K562 (cell line): Measurements from ENCODE around the gene GALR3. TPM values are rescaled to one million over a fixed set of nuclear protein-coding genes. Genes with fewer than 3 reads are reported as not detected.

ENCODE experiments used
- BRD4 ChIP-seq: fragments of 200-600 bp; sonication (generic); IDR thresholded peaks from 2 replicates; pipeline ENCODE4 v1.6.1; 2017; ENCODE audit warnings: inconsistent platforms
- FOXK1 ChIP-seq: sonication (generic); formaldehyde crosslinking; IDR thresholded peaks from 2 replicates; pipeline ENCODE4 v1.8.0; 2022; ENCODE audit warnings: missing genetic modification reagents, mild to moderate bottlenecking, borderline replicate concordance
- GTF2A2 ChIP-seq: IDR thresholded peaks from 2 replicates; pipeline ENCODE4 v1.6.1; 2016; ENCODE audit warnings: mild to moderate bottlenecking, missing genetic modification characterization, missing compliant biosample characterization
- HIVEP1 ChIP-seq: fragments of 250-450 bp; sonication (Bioruptor Pico); IDR thresholded peaks from 2 replicates; pipeline ENCODE4 v1.4.0; 2020; ENCODE audit warnings: mild to moderate bottlenecking
- PCBP1 ChIP-seq: fragments of 200-400 bp; formaldehyde crosslinking; IDR thresholded peaks from 2 replicates; pipeline ENCODE4 v1.6.1; 2018; ENCODE audit warnings: mild to moderate bottlenecking, low read depth, low read length; ENCODE audit not compliant: poor library complexity, severe bottlenecking
- SETDB1 ChIP-seq: IDR thresholded peaks from one replicate; pipeline ENCODE4 v1.6.1; 2012; ENCODE audit warnings: low read length, control low read depth, inconsistent platforms
- SMAD3 ChIP-seq: fragments of 450-650 bp; formaldehyde crosslinking; conservative IDR thresholded peaks from 2 replicates; pipeline ENCODE4 v1.4.0; 2020; ENCODE audit warnings: mild to moderate bottlenecking
- SRSF7 ChIP-seq: fragments of 200-400 bp; formaldehyde crosslinking; optimal IDR thresholded peaks from 2 replicates; pipeline ENCODE3; 2017; ENCODE audit warnings: mild to moderate bottlenecking, low read depth, low read length
- ZNF175 ChIP-seq: fragments of 200-800 bp; sonication (Bioruptor generic); IDR thresholded peaks from 2 replicates; pipeline ENCODE4 v1.6.1; 2016; ENCODE audit warnings: low read depth, mild to moderate bottlenecking, missing genetic modification characterization, missing compliant biosample characterization
- ZNF232 ChIP-seq: sonication (generic); formaldehyde crosslinking; IDR thresholded peaks from 2 replicates; pipeline ENCODE4 v1.8.0; 2022; ENCODE audit warnings: mild to moderate bottlenecking, missing genetic modification reagents
- ZNF274 ChIP-seq: IDR thresholded peaks from 2 replicates; pipeline ENCODE4 v1.6.1; 2011; ENCODE audit warnings: low read depth, mild to moderate bottlenecking, low read length, moderate library complexity, borderline replicate concordance
- polyA plus RNA-seq, 8 experiments: library from polyadenylated mRNA; depleted of rRNA in 4 of 8; stranded (reverse) in 5 of 8; unstranded in 3 of 8; fragments of >200 nt; fragmentation: Nextera tagmentation in 2 of 8; fragmentation: Illumina TruSeq in 1 of 8; extraction: Ambion mirVana in 2 of 8; extraction: Trizol in 1 of 8; gene quantifications; 2 replicates each; pipeline versions ENCODE4 v1.2.1 to v1.2.3, GENCODE V29; 2011 to 2014; ENCODE audit warnings: inconsistent platforms in 1 of 8, missing spikeins in 1 of 8
- total RNA-seq, 7 experiments: library from RNA; depleted of rRNA in 6 of 7; stranded (reverse); fragments of >200 nt in 6 of 7; fragmentation: Illumina TruSeq in 2 of 7; extraction: Trizol in 2 of 7; gene quantifications; 2 replicates each; pipeline versions ENCODE4 v1.2.1 to v1.2.3, GENCODE V29; 2011 to 2021; ENCODE audit warnings: low replicate concordance in 1 of 7
- TF ChIP-seq, protein P1 (sequence below): fragments of 250-450 bp; sonication (Bioruptor Pico); IDR thresholded peaks from 2 replicates; pipeline ENCODE4 v1.5.0; 2021; ENCODE audit warnings: mild to moderate bottlenecking, moderate library complexity
- TF ChIP-seq, protein P2 (sequence below): IDR thresholded peaks from 2 replicates; pipeline ENCODE4 v1.6.1; 2011; ENCODE audit not compliant: insufficient read length; ENCODE audit errors: extremely low read depth
- TF ChIP-seq, protein P3 (sequence below): fragments of 250-450 bp; sonication (Bioruptor Pico); IDR thresholded peaks from 2 replicates; pipeline ENCODE4 v1.5.1; 2021; ENCODE audit warnings: mild to moderate bottlenecking
- TF ChIP-seq, protein P4 (sequence below), 2 experiments: fragments of 450-650 bp; IDR thresholded peaks; 2 replicates each; pipeline ENCODE4 v1.6.1; 2016
- TF ChIP-seq, protein P5 (sequence below): fragments of 150-350 bp; conservative IDR thresholded peaks from 2 replicates; pipeline ENCODE4 v1.6.1; 2014; ENCODE audit warnings: low read length

GALR3 gene
- total and polyA plus RNA-seq, 9 of the 15 experiments (the other 6 are each of a cell fraction or from before 2014, with no cell fraction given) = 0.13 TPM; not detected in 8

DNA sequence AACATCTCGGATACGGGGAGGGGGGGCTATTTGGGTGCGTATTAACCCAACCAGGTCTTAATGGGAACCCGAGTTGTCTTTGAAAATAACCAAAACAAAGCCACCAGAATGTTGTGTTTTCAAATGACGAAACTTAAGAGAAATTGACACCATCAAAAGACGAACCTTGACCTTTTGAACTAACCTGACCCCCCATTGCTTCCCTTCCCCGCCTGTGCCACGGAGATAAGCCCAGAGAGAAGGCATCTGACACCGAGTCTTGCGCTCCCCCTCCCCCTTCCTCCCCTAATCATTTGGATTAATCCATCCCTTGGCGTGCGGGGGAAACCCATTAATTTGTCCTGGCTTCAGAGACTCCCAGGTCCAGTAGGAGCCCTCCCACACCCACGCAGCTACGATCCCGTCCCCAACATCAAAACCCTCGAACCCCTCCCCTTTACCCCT is 20.0 kb upstream of the GALR3 start (continued):
- TF ChIP-seq, protein P1, sequence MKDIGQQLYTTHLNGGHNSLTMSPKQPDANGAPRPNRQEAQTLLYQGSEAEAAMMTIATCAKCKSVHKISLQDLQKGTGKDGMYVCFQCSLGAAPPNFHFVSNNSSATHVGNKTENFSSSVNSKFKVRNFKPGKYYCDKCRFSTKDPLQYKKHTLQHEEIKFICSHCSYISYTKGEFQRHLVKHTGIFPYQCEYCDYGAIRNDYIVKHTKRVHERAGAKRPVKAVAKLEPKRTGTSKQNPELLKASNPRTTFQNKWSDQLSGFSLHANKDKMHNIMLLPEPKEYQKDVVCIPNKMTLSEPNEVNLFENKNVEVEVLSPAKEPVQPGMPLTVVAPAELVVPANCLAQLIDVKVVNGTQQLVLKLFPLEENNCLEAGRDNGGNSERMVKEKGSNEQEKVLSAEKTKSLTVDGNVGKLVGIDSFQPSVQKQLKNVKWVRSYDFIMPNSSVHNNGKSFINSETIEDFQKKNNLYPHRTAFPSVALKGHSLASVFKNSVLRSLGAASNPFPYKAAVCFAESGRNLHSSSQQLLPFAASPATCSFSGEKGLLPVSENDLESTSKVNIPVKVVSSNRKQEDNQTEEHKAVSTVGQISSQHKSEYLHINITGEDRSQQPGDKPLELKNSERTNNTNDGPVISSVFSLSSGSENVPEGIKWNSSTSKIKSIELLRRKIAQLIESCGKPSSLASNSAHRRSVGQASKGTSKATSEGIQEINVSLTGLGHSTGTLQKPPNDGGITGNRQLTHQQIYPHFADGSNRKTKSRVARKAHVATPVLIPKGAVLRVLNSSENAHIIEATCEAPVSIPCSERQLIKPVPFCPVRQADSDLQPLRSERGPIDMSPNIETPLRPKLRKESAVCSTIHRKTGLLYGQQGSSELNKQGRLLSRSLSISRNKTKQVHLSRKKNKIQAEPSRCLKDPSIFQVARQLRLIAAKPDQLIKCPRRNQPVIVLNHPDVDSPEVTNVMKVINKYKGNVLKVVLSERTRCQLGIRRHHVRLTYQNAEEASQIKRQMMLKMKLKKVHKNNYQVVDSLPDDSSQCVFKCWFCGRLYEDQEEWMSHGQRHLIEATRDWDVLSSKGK (CRISPR knock-in tag) = no peak
- TF ChIP-seq GTF2A2 = no peak
- TF ChIP-seq SETDB1 = no peak
- TF ChIP-seq, protein P2, sequence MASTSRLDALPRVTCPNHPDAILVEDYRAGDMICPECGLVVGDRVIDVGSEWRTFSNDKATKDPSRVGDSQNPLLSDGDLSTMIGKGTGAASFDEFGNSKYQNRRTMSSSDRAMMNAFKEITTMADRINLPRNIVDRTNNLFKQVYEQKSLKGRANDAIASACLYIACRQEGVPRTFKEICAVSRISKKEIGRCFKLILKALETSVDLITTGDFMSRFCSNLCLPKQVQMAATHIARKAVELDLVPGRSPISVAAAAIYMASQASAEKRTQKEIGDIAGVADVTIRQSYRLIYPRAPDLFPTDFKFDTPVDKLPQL = no peak
- no peak for TF ChIP-seq HIVEP1 (CRISPR knock-in tag)
- TF ChIP-seq, protein P3, sequence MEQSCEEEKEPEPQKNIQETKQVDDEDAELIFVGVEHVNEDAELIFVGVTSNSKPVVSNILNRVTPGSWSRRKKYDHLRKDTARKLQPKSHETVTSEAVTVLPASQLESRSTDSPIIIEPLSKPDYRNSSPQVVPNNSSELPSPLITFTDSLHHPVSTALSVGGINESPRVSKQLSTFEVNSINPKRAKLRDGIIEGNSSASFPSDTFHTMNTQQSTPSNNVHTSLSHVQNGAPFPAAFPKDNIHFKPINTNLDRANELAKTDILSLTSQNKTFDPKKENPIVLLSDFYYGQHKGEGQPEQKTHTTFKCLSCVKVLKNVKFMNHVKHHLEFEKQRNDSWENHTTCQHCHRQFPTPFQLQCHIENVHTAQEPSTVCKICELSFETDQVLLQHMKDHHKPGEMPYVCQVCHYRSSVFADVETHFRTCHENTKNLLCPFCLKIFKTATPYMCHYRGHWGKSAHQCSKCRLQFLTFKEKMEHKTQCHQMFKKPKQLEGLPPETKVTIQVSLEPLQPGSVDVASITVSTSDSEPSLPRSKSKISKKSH (CRISPR knock-in tag) = no peak
- TF ChIP-seq ZNF175 (CRISPR knock-in tag) = no peak
- TF ChIP-seq, protein P4, sequence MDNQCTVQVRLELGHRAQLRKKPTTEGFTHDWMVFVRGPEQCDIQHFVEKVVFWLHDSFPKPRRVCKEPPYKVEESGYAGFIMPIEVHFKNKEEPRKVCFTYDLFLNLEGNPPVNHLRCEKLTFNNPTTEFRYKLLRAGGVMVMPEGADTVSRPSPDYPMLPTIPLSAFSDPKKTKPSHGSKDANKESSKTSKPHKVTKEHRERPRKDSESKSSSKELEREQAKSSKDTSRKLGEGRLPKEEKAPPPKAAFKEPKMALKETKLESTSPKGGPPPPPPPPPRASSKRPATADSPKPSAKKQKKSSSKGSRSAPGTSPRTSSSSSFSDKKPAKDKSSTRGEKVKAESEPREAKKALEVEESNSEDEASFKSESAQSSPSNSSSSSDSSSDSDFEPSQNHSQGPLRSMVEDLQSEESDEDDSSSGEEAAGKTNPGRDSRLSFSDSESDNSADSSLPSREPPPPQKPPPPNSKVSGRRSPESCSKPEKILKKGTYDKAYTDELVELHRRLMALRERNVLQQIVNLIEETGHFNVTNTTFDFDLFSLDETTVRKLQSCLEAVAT (IDR thresholded peaks at IDR 0.05) = no peak
- TF ChIP-seq SMAD3 (CRISPR knock-in tag) = no peak
- TF ChIP-seq ZNF274 = no peak
- TF ChIP-seq PCBP1 = no peak
- no peak for TF ChIP-seq ZNF232 (CRISPR knock-in tag)
- no peak for TF ChIP-seq FOXK1 (CRISPR knock-in tag)
- TF ChIP-seq, protein P5, sequence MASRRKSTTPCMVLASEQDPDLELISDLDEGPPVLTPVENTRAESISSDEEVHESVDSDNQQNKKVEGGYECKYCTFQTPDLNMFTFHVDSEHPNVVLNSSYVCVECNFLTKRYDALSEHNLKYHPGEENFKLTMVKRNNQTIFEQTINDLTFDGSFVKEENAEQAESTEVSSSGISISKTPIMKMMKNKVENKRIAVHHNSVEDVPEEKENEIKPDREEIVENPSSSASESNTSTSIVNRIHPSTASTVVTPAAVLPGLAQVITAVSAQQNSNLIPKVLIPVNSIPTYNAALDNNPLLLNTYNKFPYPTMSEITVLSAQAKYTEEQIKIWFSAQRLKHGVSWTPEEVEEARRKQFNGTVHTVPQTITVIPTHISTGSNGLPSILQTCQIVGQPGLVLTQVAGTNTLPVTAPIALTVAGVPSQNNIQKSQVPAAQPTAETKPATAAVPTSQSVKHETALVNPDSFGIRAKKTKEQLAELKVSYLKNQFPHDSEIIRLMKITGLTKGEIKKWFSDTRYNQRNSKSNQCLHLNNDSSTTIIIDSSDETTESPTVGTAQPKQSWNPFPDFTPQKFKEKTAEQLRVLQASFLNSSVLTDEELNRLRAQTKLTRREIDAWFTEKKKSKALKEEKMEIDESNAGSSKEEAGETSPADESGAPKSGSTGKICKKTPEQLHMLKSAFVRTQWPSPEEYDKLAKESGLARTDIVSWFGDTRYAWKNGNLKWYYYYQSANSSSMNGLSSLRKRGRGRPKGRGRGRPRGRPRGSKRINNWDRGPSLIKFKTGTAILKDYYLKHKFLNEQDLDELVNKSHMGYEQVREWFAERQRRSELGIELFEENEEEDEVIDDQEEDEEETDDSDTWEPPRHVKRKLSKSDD = no peak
- no peak for TF ChIP-seq SRSF7
- TF ChIP-seq BRD4 = no peak
